Neural cell (in vitro differentiated cells): ENCODE measurements around the gene SSBP2. TPM values are rescaled to one million over a fixed set of nuclear protein-coding genes. Genes with fewer than 3 reads are reported as not detected.

Source experiments
- H2AFZ ChIP-seq: fragments of 200-600, 300-800 bp; sonication (generic), shearing (Covaris generic); 2 replicates; pipeline ENCODE4 v1.6.0; 2014; ENCODE audit warnings: low read depth, mild to moderate bottlenecking, antibody characterized with exemption, low read length, moderate library complexity
- H3F3A ChIP-seq: fragments of 200-600 bp; shearing (Covaris generic); 2 replicates; pipeline ENCODE4 v1.6.1; 2016; ENCODE audit warnings: mild to moderate bottlenecking, moderate library complexity, mixed read lengths, antibody characterized with exemption, low read length; ENCODE audit not compliant: insufficient read depth, poor library complexity, severe bottlenecking
- H3K27ac ChIP-seq: fragments of 200-600, 300-800 bp; sonication (generic), shearing (Covaris generic); 2 replicates; pipeline ENCODE4 v1.5.1; 2014; ENCODE audit warnings: mild to moderate bottlenecking, low read length, moderate library complexity
- H3K27me3 ChIP-seq: fragments of 300-800, 200-600 bp; sonication (generic), shearing (Covaris generic); 2 replicates; pipeline ENCODE4 v1.6.0; 2014; ENCODE audit warnings: mild to moderate bottlenecking, low read depth, low read length, moderate library complexity; ENCODE audit not compliant: insufficient read depth
- H3K36me3 ChIP-seq: fragments of 300-800, 200-600 bp; sonication (generic), shearing (Covaris generic); 2 replicates; pipeline ENCODE4 v1.5.1; 2014; ENCODE audit warnings: mild to moderate bottlenecking, antibody characterized with exemption, low read length, moderate library complexity; ENCODE audit not compliant: insufficient read depth
- H3K4me2 ChIP-seq: fragments of 300-800, 200-600 bp; sonication (generic), shearing (Covaris generic); 2 replicates; pipeline ENCODE4 v1.6.0; 2014; ENCODE audit warnings: mild to moderate bottlenecking, low read length
- H3K4me3 ChIP-seq: fragments of 300-800, 200-600 bp; sonication (generic), shearing (Covaris generic); 2 replicates; pipeline ENCODE4 v1.5.1; 2014; ENCODE audit warnings: mild to moderate bottlenecking, low read length, moderate library complexity
- H3K79me2 ChIP-seq: fragments of 200-600 bp; shearing (Covaris generic); replicated peaks from 2 replicates; pipeline ENCODE4 v1.6.0; 2014; ENCODE audit warnings: mild to moderate bottlenecking, low read length, moderate library complexity; ENCODE audit not compliant: insufficient read depth
- H3K9ac ChIP-seq: fragments of 300-800, 200-600 bp; sonication (generic), shearing (Covaris generic); 2 replicates; pipeline ENCODE4 v1.6.1; 2016; ENCODE audit warnings: mild to moderate bottlenecking, low read length, mixed read lengths
- H3K9me2 ChIP-seq: fragments of 200-600 bp; shearing (Covaris generic); 2 replicates; pipeline ENCODE4 v1.6.1; 2016; ENCODE audit warnings: mild to moderate bottlenecking, low read length, mixed read lengths; ENCODE audit not compliant: insufficient read depth
- H3K9me3 ChIP-seq: fragments of 200-600, 300-800 bp; sonication (generic), shearing (Covaris generic); 2 replicates; pipeline ENCODE4 v1.6.1; 2016; ENCODE audit warnings: mild to moderate bottlenecking, mixed run types, low read length, moderate library complexity, mixed read lengths
- H4K20me1 ChIP-seq: fragments of 200-600 bp; shearing (Covaris generic); 2 replicates; pipeline ENCODE4 v1.6.1; 2016; ENCODE audit warnings: mild to moderate bottlenecking, mixed run types; ENCODE audit not compliant: insufficient read depth
- CTCF ChIP-seq: fragments of 450-650 bp; IDR thresholded peaks from 2 replicates; pipeline ENCODE4 v1.5.1; 2014; ENCODE audit warnings: antibody characterized with exemption, mild to moderate bottlenecking, moderate library complexity; ENCODE audit not compliant: poor library complexity, severe bottlenecking
- EP300 ChIP-seq: fragments of 450-650 bp; conservative IDR thresholded peaks from 2 replicates; pipeline ENCODE4 v1.6.1; 2014; ENCODE audit warnings: antibody characterized with exemption, mild to moderate bottlenecking, moderate library complexity; ENCODE audit not compliant: poor library complexity, severe bottlenecking
- EZH2 ChIP-seq: fragments of 200-600, 300-800 bp; shearing (Covaris generic), sonication (generic); IDR thresholded peaks from 2 replicates; pipeline ENCODE4 v1.6.1; 2014; ENCODE audit warnings: antibody characterized with exemption, low read length, borderline replicate concordance, mild to moderate bottlenecking; ENCODE audit not compliant: insufficient read depth, poor library complexity, severe bottlenecking
- MXI1 ChIP-seq: fragments of 450-650 bp; conservative IDR thresholded peaks from 2 replicates; pipeline ENCODE4 v1.6.1; 2014; ENCODE audit warnings: antibody characterized with exemption, mild to moderate bottlenecking; ENCODE audit not compliant: poor library complexity, severe bottlenecking
- POLR2AphosphoS5 ChIP-seq: IDR thresholded peaks from 2 replicates; pipeline ENCODE4 v1.6.1; 2012
- RAD21 ChIP-seq: fragments of 450-650 bp; conservative IDR thresholded peaks from 2 replicates; pipeline ENCODE4 v1.6.1; 2014; ENCODE audit warnings: antibody characterized with exemption, mild to moderate bottlenecking, moderate library complexity
- REST ChIP-seq: IDR thresholded peaks from 2 replicates; pipeline ENCODE4 v1.6.1; 2012; ENCODE audit warnings: borderline replicate concordance
- SMC3 ChIP-seq: fragments of 450-650 bp; conservative IDR thresholded peaks from 2 replicates; pipeline ENCODE4 v1.6.1; 2014; ENCODE audit warnings: antibody characterized with exemption, mild to moderate bottlenecking, moderate library complexity; ENCODE audit not compliant: poor library complexity
- TAF1 ChIP-seq: IDR thresholded peaks from 2 replicates; pipeline ENCODE4 v1.6.1; 2012; ENCODE audit warnings: low read depth
- polyA plus RNA-seq: library from polyadenylated mRNA; depleted of rRNA; stranded (reverse); fragments of >200 nt; gene quantifications from 2 replicates; pipeline ENCODE4 v1.2.3, GENCODE V29; 2014

SSBP2 gene
- polyA plus RNA-seq, 1 donor from 2014 or later = 128 TPM

- Histone ChIP-seq H3K9me2 (no peaks in the 10 kb centered on the region), H3K27ac (no peak overlapping the region), H3K27me3 (no peaks in the 10 kb centered on the region), H2AFZ (no peak overlapping the region), H4K20me1 (peaks cover 27% of the 10 kb centered on the region), H3K79me2 (peaks cover 77% of the 10 kb centered on the region), H3F3A (no peaks in the 10 kb centered on the region), H3K36me3 (no peaks in the 10 kb centered on the region), H3K9ac (no peak overlapping the region), H3K9me3 (no peaks in the 10 kb centered on the region), H3K4me3 (peak overlapping the region; percentile 75), H3K4me2 (peak overlapping the region; percentile 63)
- TF ChIP-seq EZH2 = no peak
- TF ChIP-seq MXI1 = no peak
- no peak for TF ChIP-seq EP300
Measured at GRCh38 chr5:81747030-81747429, 3.9 kb downstream of the SSBP2 start.

GRCh38 chr5:81740758-81741157, 10.1 kb downstream of the SSBP2 start:
- peaks cover 94% of the 10 kb centered on the region for H3K79me2 ChIP-seq
- TF ChIP-seq REST (no peak), POLR2AphosphoS5 (no peak), TAF1 (no peak), EP300 (no peak), MXI1 (no peak), EZH2 (no peak)
- no peaks in the 10 kb centered on the region for H3K27me3 ChIP-seq
- no peaks in the 10 kb centered on the region for H3K9me3 ChIP-seq
- H3K27ac ChIP-seq = no peak overlapping the region
- H3F3A ChIP-seq = no peaks in the 10 kb centered on the region
- H3K4me2 ChIP-seq = no peak overlapping the region
- no peak overlapping the region for H3K4me3 ChIP-seq
- no peak overlapping the region for H3K9ac ChIP-seq
- H2AFZ ChIP-seq = no peak overlapping the region
- H4K20me1 ChIP-seq = no peaks in the 10 kb centered on the region
- H3K36me3 ChIP-seq = no peaks in the 10 kb centered on the region
- H3K9me2 ChIP-seq = no peaks in the 10 kb centered on the region

GRCh38 chr5:81739291-81739690, 11.6 kb downstream of the SSBP2 start:
- Histone ChIP-seq H3K27ac (no peak overlapping the region), H3K9me3 (no peaks in the 10 kb centered on the region), H3K9ac (no peak overlapping the region), H3K79me2 (peaks cover 93% of the 10 kb centered on the region), H3F3A (no peaks in the 10 kb centered on the region), H4K20me1 (no peaks in the 10 kb centered on the region), H3K4me2 (no peak overlapping the region), H3K4me3 (no peak overlapping the region), H3K27me3 (no peaks in the 10 kb centered on the region), H3K36me3 (no peaks in the 10 kb centered on the region), H3K9me2 (no peaks in the 10 kb centered on the region), H2AFZ (no peak overlapping the region)
- no peak for TF ChIP-seq EP300
- TF ChIP-seq TAF1 = no peak
- no peak for TF ChIP-seq REST
- no peak for TF ChIP-seq EZH2
- TF ChIP-seq RAD21 = no peak
- TF ChIP-seq SMC3 = no peak
- TF ChIP-seq POLR2AphosphoS5 = no peak
- TF ChIP-seq MXI1 = no peak
- no peak for TF ChIP-seq CTCF
